ENCODE measurements around the gene MARK3.

MARK3 gene

DNA sequence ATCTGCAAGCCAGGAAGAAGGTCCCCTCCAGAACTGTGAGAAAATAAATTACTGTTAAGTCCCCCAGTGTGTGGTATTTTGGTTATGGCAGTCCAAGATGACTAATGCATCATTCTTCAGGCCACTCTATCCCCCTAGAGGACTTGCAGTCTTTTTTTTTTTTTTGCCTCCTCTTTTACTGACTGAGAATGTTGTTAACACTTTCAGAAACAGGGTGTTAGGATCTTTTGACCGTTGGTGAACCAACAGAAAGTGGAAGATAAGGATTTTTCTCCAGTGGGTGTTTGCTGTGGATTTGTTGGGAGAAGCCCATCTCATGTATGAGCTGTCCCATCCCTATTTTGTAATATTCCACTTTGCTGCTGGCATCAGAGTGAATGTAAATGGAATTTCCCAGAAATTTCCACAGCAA lies 37.8 kb downstream of the MARK3 start:
- POLR2A ChIA-PET = no interaction called here
- TF ChIP-seq CTCF (IDR thresholded peaks at IDR 0.05; ENCODE audit: control extremely low read depth, extremely low read depth, low read depth, missing control alignments) = no peak
- no peak for DNase-seq (ENCODE audit: extremely low spot score)
- CTCF ChIA-PET = interaction anchor here (0.8 to 1.0 kb wide), 3 partner anchors 10 to 32 kb away, joined by 3 to 4 read pairs (median 3); no protein-coding TSS in a partner anchor

GRCh38 chr14:103427485-103428443 lies 42.5 kb downstream of the MARK3 start:
- no peak for DNase-seq (ENCODE audit: extremely low spot score)
- POLR2A ChIA-PET = interaction anchor here (0.7 kb wide), 2 partner anchors 384 to 1000 kb away, joined by 3 to 6 read pairs; no protein-coding TSS in a partner anchor
- TF ChIP-seq CTCF (IDR thresholded peaks at IDR 0.05; ENCODE audit: control extremely low read depth, extremely low read depth, low read depth, missing control alignments) = no peak
- CTCF ChIA-PET = interaction anchor here (0.7 to 3.3 kb wide), 4 partner anchors 8 to 37 kb away, joined by 3 to 16 read pairs (median 4); no protein-coding TSS in a partner anchor

GRCh38 chr14:103428723-103429556 lies 43.7 kb downstream of the MARK3 start:
- POLR2A ChIA-PET = no interaction called here
- CTCF ChIA-PET = interaction anchor here (1.0 to 1.8 kb wide), 3 partner anchors 9 to 39 kb away, joined by 3 to 6 read pairs (median 3); no protein-coding TSS in a partner anchor
- no peak for DNase-seq (ENCODE audit: extremely low spot score)
- TF ChIP-seq CTCF (IDR thresholded peaks at IDR 0.05; ENCODE audit: control extremely low read depth, extremely low read depth, low read depth, missing control alignments) = no peak

GRCh38 chr14:103430358-103430757 lies 45.1 kb downstream of the MARK3 start:
- TF ChIP-seq CTCF (IDR thresholded peaks at IDR 0.05; ENCODE audit: control extremely low read depth, extremely low read depth, low read depth, missing control alignments) = no peak
- POLR2A ChIA-PET = no interaction called here
- no peak for DNase-seq (ENCODE audit: extremely low spot score)
- CTCF ChIA-PET = no interaction called here

DNA sequence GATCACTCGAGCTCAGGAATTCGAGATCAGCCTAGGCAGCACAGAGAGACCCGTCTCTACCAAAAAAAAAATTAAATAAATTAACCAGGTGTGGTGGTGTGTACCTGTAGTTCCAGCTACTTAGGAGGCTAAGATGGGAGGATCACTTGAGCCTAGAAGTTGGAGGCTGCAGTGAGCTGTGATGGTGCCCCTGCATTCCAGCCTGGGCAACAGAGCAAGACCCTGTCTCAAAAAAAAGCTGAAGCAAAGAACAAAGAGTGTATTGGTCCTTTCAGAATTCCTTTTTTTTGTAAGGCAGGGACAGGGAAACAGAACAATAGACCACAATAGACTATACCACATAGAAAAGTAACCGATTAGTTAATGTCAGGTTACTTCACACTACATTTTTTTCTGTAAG lies 47.4 kb downstream of the MARK3 start:
- no peak for DNase-seq (ENCODE audit: extremely low spot score)
- CTCF ChIA-PET = interaction anchor here (1.0 kb wide), 1 partner anchor 9 kb away, joined by 3 read pairs; no protein-coding TSS in a partner anchor
- POLR2A ChIA-PET = no interaction called here
- no peak for TF ChIP-seq CTCF (IDR thresholded peaks at IDR 0.05; ENCODE audit: control extremely low read depth, extremely low read depth, low read depth, missing control alignments)

- TF ChIP-seq CTCF (IDR thresholded peaks at IDR 0.05; ENCODE audit: control extremely low read depth, extremely low read depth, low read depth, missing control alignments) = no peak
- DNase-seq (ENCODE audit: extremely low spot score) = no peak
- CTCF ChIA-PET = interaction anchor here (0.9 to 2.4 kb wide), 6 partner anchors 10 to 65 kb away, joined by 3 to 6 read pairs (median 3); no protein-coding TSS in a partner anchor
- POLR2A ChIA-PET = no interaction called here
Observed at GRCh38 chr14:103433916-103434563, 48.8 kb downstream of the MARK3 start.
